Measurements from ENCODE around the gene BTRC.

The BTRC gene

GRCh38 chr10:101425535-101425934, 71.6 kb downstream of the BTRC start:
- TF ChIP-seq MYC (IDR thresholded peaks at IDR 0.05; ENCODE audit: low read depth, low read length) (no peak), POLR2A (IDR thresholded peaks at IDR 0.05; ENCODE audit: extremely low read depth, insufficient read length) (no peak), MAX (IDR thresholded peaks at IDR 0.05; ENCODE audit: low read depth, low read length) (no peak)
- TF ChIP-seq, protein P1, sequence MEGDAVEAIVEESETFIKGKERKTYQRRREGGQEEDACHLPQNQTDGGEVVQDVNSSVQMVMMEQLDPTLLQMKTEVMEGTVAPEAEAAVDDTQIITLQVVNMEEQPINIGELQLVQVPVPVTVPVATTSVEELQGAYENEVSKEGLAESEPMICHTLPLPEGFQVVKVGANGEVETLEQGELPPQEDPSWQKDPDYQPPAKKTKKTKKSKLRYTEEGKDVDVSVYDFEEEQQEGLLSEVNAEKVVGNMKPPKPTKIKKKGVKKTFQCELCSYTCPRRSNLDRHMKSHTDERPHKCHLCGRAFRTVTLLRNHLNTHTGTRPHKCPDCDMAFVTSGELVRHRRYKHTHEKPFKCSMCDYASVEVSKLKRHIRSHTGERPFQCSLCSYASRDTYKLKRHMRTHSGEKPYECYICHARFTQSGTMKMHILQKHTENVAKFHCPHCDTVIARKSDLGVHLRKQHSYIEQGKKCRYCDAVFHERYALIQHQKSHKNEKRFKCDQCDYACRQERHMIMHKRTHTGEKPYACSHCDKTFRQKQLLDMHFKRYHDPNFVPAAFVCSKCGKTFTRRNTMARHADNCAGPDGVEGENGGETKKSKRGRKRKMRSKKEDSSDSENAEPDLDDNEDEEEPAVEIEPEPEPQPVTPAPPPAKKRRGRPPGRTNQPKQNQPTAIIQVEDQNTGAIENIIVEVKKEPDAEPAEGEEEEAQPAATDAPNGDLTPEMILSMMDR (IDR thresholded peaks at IDR 0.05; ENCODE audit: low read depth, low read length), result no peak
- no peak for DNase-seq (ENCODE audit: low read depth)
- H3K4me3 ChIP-seq (ENCODE audit: low read depth, low read length), result no peak overlapping the region

DNA sequence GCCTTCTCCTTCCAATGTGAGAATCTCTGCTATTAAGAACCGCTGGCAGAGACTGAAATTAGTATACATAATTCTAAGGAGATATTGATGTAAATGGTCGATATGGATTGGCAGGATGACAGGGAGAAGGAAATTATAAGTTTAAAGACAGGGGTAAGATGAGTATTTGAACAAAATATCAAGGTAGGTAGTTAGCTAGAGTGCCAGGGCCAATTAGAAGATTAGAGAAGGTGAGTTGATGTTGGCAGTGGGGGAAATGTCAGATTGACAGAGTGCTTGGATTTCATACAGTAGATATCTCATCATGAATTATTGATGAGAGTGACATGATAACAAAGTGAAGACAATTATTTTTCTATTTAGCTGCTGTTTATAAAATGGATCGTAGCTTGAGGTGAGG, 74.1 kb downstream of the BTRC start:
- TF ChIP-seq MAX (IDR thresholded peaks at IDR 0.05; ENCODE audit: low read depth, low read length) (no peak), POLR2A (IDR thresholded peaks at IDR 0.05; ENCODE audit: extremely low read depth, insufficient read length) (no peak), MYC (IDR thresholded peaks at IDR 0.05; ENCODE audit: low read depth, low read length) (no peak)
- TF ChIP-seq, protein P1 (IDR thresholded peaks at IDR 0.05; ENCODE audit: low read depth, low read length), result no peak
- H3K4me3 ChIP-seq (ENCODE audit: low read depth, low read length), result no peak overlapping the region
- DNase-seq (ENCODE audit: low read depth), result no peak

- no peak overlapping the region for H3K4me3 ChIP-seq (ENCODE audit: low read depth, low read length)
- no peak for TF ChIP-seq MAX (IDR thresholded peaks at IDR 0.05; ENCODE audit: low read depth, low read length)
- TF ChIP-seq, protein P1 (IDR thresholded peaks at IDR 0.05; ENCODE audit: low read depth, low read length), result no peak
- TF ChIP-seq POLR2A (IDR thresholded peaks at IDR 0.05; ENCODE audit: extremely low read depth, insufficient read length), result no peak
- TF ChIP-seq MYC (IDR thresholded peaks at IDR 0.05; ENCODE audit: low read depth, low read length), result no peak
- DNase-seq (ENCODE audit: low read depth), result no peak
Measured at GRCh38 chr10:101429423-101429822, 75.5 kb downstream of the BTRC start.

DNA sequence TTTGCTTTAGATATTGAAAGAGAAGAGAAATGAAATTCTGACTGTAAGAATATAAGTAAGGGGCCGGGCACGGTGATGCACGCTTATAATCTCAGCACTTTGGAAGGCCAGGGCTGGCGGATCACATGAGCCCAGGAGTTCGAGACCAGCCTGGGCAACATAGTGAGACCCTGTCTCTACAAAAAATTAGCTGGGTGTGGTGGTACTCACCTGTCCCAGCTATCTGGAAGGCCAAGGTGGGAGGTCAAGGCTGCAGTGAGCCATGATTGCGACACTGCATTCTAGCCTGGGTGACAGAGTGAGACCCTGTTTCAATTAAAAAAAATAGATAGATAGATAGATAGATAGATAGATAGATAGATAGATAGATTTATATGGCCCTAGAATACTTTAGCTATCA, 82.3 kb downstream of the BTRC start:
- DNase-seq (ENCODE audit: low read depth), result no peak
- no peak for TF ChIP-seq MAX (IDR thresholded peaks at IDR 0.05; ENCODE audit: low read depth, low read length)
- TF ChIP-seq, protein P1 (IDR thresholded peaks at IDR 0.05; ENCODE audit: low read depth, low read length), result no peak
- TF ChIP-seq MYC (IDR thresholded peaks at IDR 0.05; ENCODE audit: low read depth, low read length), result no peak
- TF ChIP-seq POLR2A (IDR thresholded peaks at IDR 0.05; ENCODE audit: extremely low read depth, insufficient read length), result no peak
- no peak overlapping the region for H3K4me3 ChIP-seq (ENCODE audit: low read depth, low read length)

- no peak for DNase-seq (ENCODE audit: low read depth)
- TF ChIP-seq POLR2A (IDR thresholded peaks at IDR 0.05; ENCODE audit: extremely low read depth, insufficient read length), result no peak
- no peak overlapping the region for H3K4me3 ChIP-seq (ENCODE audit: low read depth, low read length)
Measured at GRCh38 chr10:101438881-101439391, 85.0 kb downstream of the BTRC start.

- TF ChIP-seq POLR2A (IDR thresholded peaks at IDR 0.05; ENCODE audit: extremely low read depth, insufficient read length), result no peak
- TF ChIP-seq, protein P1 (IDR thresholded peaks at IDR 0.05; ENCODE audit: low read depth, low read length), result peak; percentile 72
- H3K4me3 ChIP-seq (ENCODE audit: low read depth, low read length), result no peak overlapping the region
- DNase-seq (ENCODE audit: low read depth), result peak; percentile 78
Measured at GRCh38 chr10:101441541-101442455, 87.8 kb downstream of the BTRC start.

Measured in NB4 (cell line).